Measurements from ENCODE around the gene TAF12. TPM values are rescaled to one million over a fixed set of nuclear protein-coding genes. Genes with fewer than 3 reads are reported as not detected.
A peak's percentile ranks its signal among the peaks of the same experiment; 100 is the strongest.
"Not testable (repeated sequence)": the region's sequence is repeated elsewhere in the genome, so short reads cannot be mapped to it uniquely, and the experiment has no call there.

TAF12 gene
- total and polyA plus RNA-seq, 4 donors: 15.2 to 29.3 (median 26.7) TPM

GRCh38 chr1:28577052-28577678, 65.7 kb downstream of the TAF12 start:
- peaks cover 0 to 14% (median 6%) of the 10 kb centered on the region in 5 donors for H3K4me1 ChIP-seq (ENCODE audit: control insufficient read depth in 5 of 5, insufficient read depth in 5 of 5, low read length in 5 of 5)
- no peak for TF ChIP-seq CTCF (IDR thresholded peaks at IDR 0.05; ENCODE audit: control extremely low read depth, extremely low read depth)
- no peaks in the 10 kb centered on the region for H3K27me3 ChIP-seq (ENCODE audit: control insufficient read depth in 3 of 3, insufficient read depth in 3 of 3, low read length in 2 of 3)
- WGBS, 2 donors: 93 to 96% methylated on average over 1 of the region's 1 CpG
- H3K9me3 ChIP-seq (ENCODE audit: control insufficient read depth in 4 of 4, insufficient read depth in 3 of 4, low read length in 3 of 4): no peaks in the 10 kb centered on the region
- peaks cover 18 to 36% (median 27%) of the 10 kb centered on the region in 4 donors for H3K36me3 ChIP-seq (ENCODE audit: control insufficient read depth in 4 of 4, insufficient read depth in 4 of 4, low read length in 4 of 4)
- no peak for DNase-seq
- no peak overlapping the region for H3K4me3 ChIP-seq
- peak overlapping the region in 1 of 2 donors; percentile 73 for H3K27ac ChIP-seq (ENCODE audit: low read depth in 1 of 2, low read length in 1 of 2)
- no peak for ATAC-seq (ENCODE audit: insufficient read depth, low FRiP score)
- no peak overlapping the region for H3K9ac ChIP-seq (ENCODE audit: insufficient read depth in 1 of 2, low read length in 2 of 2)

- DNase-seq (no peak), ATAC-seq (ENCODE audit: insufficient read depth, low FRiP score) (no peak)
- Histone ChIP-seq H3K4me1 (ENCODE audit: control insufficient read depth in 5 of 5, insufficient read depth in 5 of 5, low read length in 5 of 5) (no peaks in the 10 kb centered on the region), H3K9ac (ENCODE audit: insufficient read depth in 1 of 2, low read length in 2 of 2) (no peak overlapping the region), H3K9me3 (ENCODE audit: control insufficient read depth in 4 of 4, insufficient read depth in 3 of 4, low read length in 3 of 4) (no peaks in the 10 kb centered on the region), H3K27ac (ENCODE audit: low read depth in 1 of 2, low read length in 1 of 2) (no peak overlapping the region), H3K4me3 (no peak overlapping the region), H3K36me3 (ENCODE audit: control insufficient read depth in 4 of 4, insufficient read depth in 4 of 4, low read length in 4 of 4) (peaks cover 23 to 43% (median 30%) of the 10 kb centered on the region in 4 donors), H3K27me3 (ENCODE audit: control insufficient read depth in 3 of 3, insufficient read depth in 3 of 3, low read length in 2 of 3) (no peaks in the 10 kb centered on the region)
- no peak for TF ChIP-seq CTCF (IDR thresholded peaks at IDR 0.05; ENCODE audit: control extremely low read depth, extremely low read depth)
- 98 to 100% methylated on average over 11 of the region's 11 CpGs for WGBS, 2 donors
Observed at GRCh38 chr1:28573564-28573963, 69.3 kb downstream of the TAF12 start.

- not testable (repeated sequence) for H3K27me3 ChIP-seq (ENCODE audit: control insufficient read depth in 3 of 3, insufficient read depth in 3 of 3, low read length in 2 of 3); H3K4me1 ChIP-seq (ENCODE audit: control insufficient read depth in 5 of 5, insufficient read depth in 5 of 5, low read length in 5 of 5); H3K9me3 ChIP-seq (ENCODE audit: control insufficient read depth in 4 of 4, insufficient read depth in 3 of 4, low read length in 3 of 4); ATAC-seq (ENCODE audit: insufficient read depth, low FRiP score); H3K27ac ChIP-seq (ENCODE audit: low read depth in 1 of 2, low read length in 1 of 2); H3K4me3 ChIP-seq; H3K9ac ChIP-seq (ENCODE audit: insufficient read depth in 1 of 2, low read length in 2 of 2); DNase-seq
- peaks cover 23 to 43% (median 28%) of the 10 kb centered on the region in 4 donors for H3K36me3 ChIP-seq (ENCODE audit: control insufficient read depth in 4 of 4, insufficient read depth in 4 of 4, low read length in 4 of 4)
- WGBS, 2 donors: 78 to 85% methylated on average over 12 of the region's 12 CpGs
Observed at GRCh38 chr1:28572891-28573290, 70.0 kb downstream of the TAF12 start.

- peaks cover 21 to 42% (median 28%) of the 10 kb centered on the region in 4 donors for H3K36me3 ChIP-seq (ENCODE audit: control insufficient read depth in 4 of 4, insufficient read depth in 4 of 4, low read length in 4 of 4)
- H3K27me3 ChIP-seq (ENCODE audit: control insufficient read depth in 3 of 3, insufficient read depth in 3 of 3, low read length in 2 of 3): no peaks in the 10 kb centered on the region
- ATAC-seq (ENCODE audit: insufficient read depth, low FRiP score) (no peak), DNase-seq (no peak)
- TF ChIP-seq CTCF (IDR thresholded peaks at IDR 0.05; ENCODE audit: control extremely low read depth, extremely low read depth): no peak
- no peak overlapping the region for H3K9ac ChIP-seq (ENCODE audit: insufficient read depth in 1 of 2, low read length in 2 of 2)
- 90 to 96% methylated on average over 4 of the region's 4 CpGs for WGBS, 2 donors
- no peaks in the 10 kb centered on the region for H3K9me3 ChIP-seq (ENCODE audit: control insufficient read depth in 4 of 4, insufficient read depth in 3 of 4, low read length in 3 of 4)
- H3K27ac ChIP-seq (ENCODE audit: low read depth in 1 of 2, low read length in 1 of 2): no peak overlapping the region
- H3K4me3 ChIP-seq: no peak overlapping the region
- no peaks in the 10 kb centered on the region for H3K4me1 ChIP-seq (ENCODE audit: control insufficient read depth in 5 of 5, insufficient read depth in 5 of 5, low read length in 5 of 5)
Observed at GRCh38 chr1:28571911-28572310, 71.0 kb downstream of the TAF12 start.
